ENCODE results near the gene TMEM144. TPM values are rescaled to one million over a fixed set of nuclear protein-coding genes. Genes with fewer than 3 reads are reported as not detected.

Gene TMEM144
- total RNA-seq, 1 experiment from 2014 or later, result 3.4 TPM

GRCh38 chr4:158192439-158193158 is 17.7 kb upstream of the TMEM144 start:
- Histone ChIP-seq H3K9ac (ENCODE audit: extremely low read depth, insufficient read length, low read length) (no peak overlapping the region), H3K23me2 (ENCODE audit: insufficient read length, low read depth, low read length, poor library complexity, severe bottlenecking) (no peaks in the 10 kb centered on the region), H2BK120ac (ENCODE audit: low read depth, low read length, poor library complexity, severe bottlenecking) (no peak overlapping the region), H2BK20ac (ENCODE audit: low read depth, low read length, poor library complexity, severe bottlenecking) (no peak overlapping the region), H4K91ac (ENCODE audit: insufficient read length, low read depth, low read length) (no peak overlapping the region), H3K18ac (ENCODE audit: insufficient read length, low read depth, low read length) (no peak overlapping the region), H3K14ac (ENCODE audit: insufficient read depth, low read length) (no peak overlapping the region), H3K4me2 (ENCODE audit: insufficient read depth, insufficient read length, low read length) (no peak overlapping the region), H3K27ac (ENCODE audit: insufficient read length, low read depth, low read length) (no peak overlapping the region), H3K79me2 (ENCODE audit: insufficient read depth, low read length) (no peaks in the 10 kb centered on the region), H4K20me1 (ENCODE audit: control insufficient read depth, insufficient read depth, insufficient read length) (no peaks in the 10 kb centered on the region), H4K8ac (replicated peaks; ENCODE audit: insufficient read length, low read depth, low read length) (no peak overlapping the region), H3K79me1 (ENCODE audit: insufficient read depth, low read depth, low read length, poor library complexity, severe bottlenecking) (no peaks in the 10 kb centered on the region), H3K9me3 (ENCODE audit: control insufficient read depth, low read depth, low read length) (no peaks in the 10 kb centered on the region), H2AFZ (ENCODE audit: low read length) (no peak overlapping the region), H4K5ac (ENCODE audit: insufficient read length, low read depth, low read length) (no peak overlapping the region), H3K56ac (ENCODE audit: insufficient read length, low read depth, low read length) (no peak overlapping the region), H3K23ac (ENCODE audit: insufficient read length, low read depth, low read length) (no peak overlapping the region), H3K27me3 (ENCODE audit: insufficient read depth, low read length) (no peaks in the 10 kb centered on the region), H2AK5ac (ENCODE audit: insufficient read length, low read length) (no peak overlapping the region), H2BK5ac (ENCODE audit: insufficient read length, low read length) (no peak overlapping the region), H3T11ph (ENCODE audit: low read length) (no peak overlapping the region), H2BK12ac (ENCODE audit: insufficient read length, low read depth, low read length) (no peak overlapping the region), H3K4ac (ENCODE audit: low read depth, low read length) (no peak overlapping the region), H2BK15ac (ENCODE audit: low read depth, low read length) (no peak overlapping the region), H3K4me1 (ENCODE audit: insufficient read depth, low read length) (no peaks in the 10 kb centered on the region)
- Mint-ChIP-seq H3K9me3 (no peaks in the 10 kb centered on the region), H3K4me3 (no peak overlapping the region), H3K27me3 (ENCODE audit: low read depth) (no peaks in the 10 kb centered on the region), H3K4me1 (no peaks in the 10 kb centered on the region), H3K36me3 (ENCODE audit: insufficient read depth in 1 of 3, low read depth in 3 of 3) (no peaks in the 10 kb centered on the region), H3K27ac (no peak overlapping the region)
- WGBS (ENCODE audit: extremely low coverage, insufficient read length, low lambda C conversion rate), result no CpG with 5 or more reads among the region's 5 CpGs
- no peak for TF ChIP-seq CTCF (conservative IDR thresholded peaks at IDR 0.05)
- no peak for DNase-seq

Data from H9 (cell line).